Measurements from ENCODE around the gene UTS2R. TPM values are rescaled to one million over a fixed set of nuclear protein-coding genes. Genes with fewer than 3 reads are reported as not detected.

The UTS2R gene
- total and polyA plus RNA-seq, 8 donors: not detected

GRCh38 chr17:82351254-82351712 lies 20.3 kb upstream of the UTS2R start:
- H3K9me3 ChIP-seq: no peaks in the 10 kb centered on the region
- no peak overlapping the region for H3K27ac ChIP-seq
- H3K4me1 ChIP-seq: peaks cover 6 to 23% (median 16%) of the 10 kb centered on the region in 4 donors
- TF ChIP-seq POLR2A (IDR thresholded peaks at IDR 0.05): no peak
- no peak for TF ChIP-seq EP300 (IDR thresholded peaks at IDR 0.05)
- TF ChIP-seq CTCF (IDR thresholded peaks at IDR 0.05): no peak
- TF ChIP-seq POLR2AphosphoS5 (IDR thresholded peaks at IDR 0.05): no peak
- peaks cover 0 to 38% (median 0%) of the 10 kb centered on the region in 3 donors for H3K27me3 ChIP-seq
- H3K4me3 ChIP-seq: no peak overlapping the region
- intact Hi-C loops (cut with DNase I; ENCODE audit: low total_unique reads): loop anchor here (5.0 kb wide), 1 partner anchor 61 kb away; no protein-coding TSS in a partner anchor
- H3K36me3 ChIP-seq: no peaks in the 10 kb centered on the region
- WGBS, 5 donors: 48 to 59% (median 51%) methylated on average over 14 to 21 of the region's 21 CpGs
- peak in 1 of 2 donors; percentile 38 for DNase-seq

- DNase-seq: peak; percentile 91 to 95
- H3K36me3 ChIP-seq: no peaks in the 10 kb centered on the region
- WGBS, 5 donors: 32 to 42% (median 35%) methylated on average over 20 to 26 of the region's 26 CpGs
Measured at GRCh38 chr17:82351713-82352488, 19.7 kb upstream of the UTS2R start.

GRCh38 chr17:82353484-82353883 lies 18.1 kb upstream of the UTS2R start:
- H3K36me3 ChIP-seq: no peaks in the 10 kb centered on the region
- no peak for DNase-seq
- TF ChIP-seq CTCF (IDR thresholded peaks at IDR 0.05) (no peak), POLR2AphosphoS5 (IDR thresholded peaks at IDR 0.05) (no peak), POLR2A (IDR thresholded peaks at IDR 0.05) (no peak), EP300 (IDR thresholded peaks at IDR 0.05) (no peak)
- H3K27ac ChIP-seq: no peak overlapping the region
- H3K9me3 ChIP-seq: no peaks in the 10 kb centered on the region
- H3K4me1 ChIP-seq: peaks cover 6 to 30% (median 22%) of the 10 kb centered on the region in 4 donors
- no peak overlapping the region for H3K4me3 ChIP-seq
- 83 to 87% (median 86%) methylated on average over 8 of the region's 8 CpGs for WGBS, 5 donors
- intact Hi-C loops (cut with DNase I; ENCODE audit: low total_unique reads): loop anchor here (5.0 kb wide), 1 partner anchor 59 kb away; no protein-coding TSS in a partner anchor
- peaks cover 0 to 46% (median 0%) of the 10 kb centered on the region in 3 donors for H3K27me3 ChIP-seq

More at GRCh38 chr17:82351713-82352488, 19.7 kb upstream of the UTS2R start:
- H3K4me3 ChIP-seq: no peak overlapping the region
- intact Hi-C loops (cut with DNase I; ENCODE audit: low total_unique reads): loop anchor here (5.0 kb wide), 1 partner anchor 60 kb away; no protein-coding TSS in a partner anchor
- peaks cover 6 to 28% (median 22%) of the 10 kb centered on the region in 4 donors for H3K4me1 ChIP-seq
- TF ChIP-seq EP300 (IDR thresholded peaks at IDR 0.05) (no peak), POLR2AphosphoS5 (IDR thresholded peaks at IDR 0.05) (peak in 1 of 3 donors; percentile 67), CTCF (IDR thresholded peaks at IDR 0.05) (peak in 5 of 7 experiments; percentile 84 to 99 (median 92))
- H3K27ac ChIP-seq: no peak overlapping the region
- peaks cover 0 to 41% (median 0%) of the 10 kb centered on the region in 3 donors for H3K27me3 ChIP-seq
- H3K9me3 ChIP-seq: no peaks in the 10 kb centered on the region

GRCh38 chr17:82354804-82355308 lies 16.7 kb upstream of the UTS2R start:
- no peaks in the 10 kb centered on the region for H3K9me3 ChIP-seq
- DNase-seq: no peak
- 78 to 89% (median 89%) methylated on average over 7 of the region's 7 CpGs for WGBS, 5 donors
- H3K36me3 ChIP-seq: no peaks in the 10 kb centered on the region
- TF ChIP-seq POLR2AphosphoS5 (IDR thresholded peaks at IDR 0.05) (no peak), EP300 (IDR thresholded peaks at IDR 0.05) (no peak), POLR2A (IDR thresholded peaks at IDR 0.05) (no peak), CTCF (IDR thresholded peaks at IDR 0.05) (no peak)
- no peak overlapping the region for H3K27ac ChIP-seq
- peaks cover 6 to 36% (median 22%) of the 10 kb centered on the region in 4 donors for H3K4me1 ChIP-seq
- H3K4me3 ChIP-seq: no peak overlapping the region
- intact Hi-C loops (cut with DNase I; ENCODE audit: low total_unique reads): loop anchor here (5.0 kb wide), 1 partner anchor 57 kb away; no protein-coding TSS in a partner anchor
- peaks cover 0 to 51% (median 3%) of the 10 kb centered on the region in 3 donors for H3K27me3 ChIP-seq

Measured in stomach (tissue), 9 donors.